D341Med (cell line): ENCODE data around the gene MYCN.

Experiments
- DNase-seq: peaks from one replicate; pipeline ENCODE4 v3.0.0; 2012; ENCODE audit warnings: low spot score

Gene MYCN

DNA sequence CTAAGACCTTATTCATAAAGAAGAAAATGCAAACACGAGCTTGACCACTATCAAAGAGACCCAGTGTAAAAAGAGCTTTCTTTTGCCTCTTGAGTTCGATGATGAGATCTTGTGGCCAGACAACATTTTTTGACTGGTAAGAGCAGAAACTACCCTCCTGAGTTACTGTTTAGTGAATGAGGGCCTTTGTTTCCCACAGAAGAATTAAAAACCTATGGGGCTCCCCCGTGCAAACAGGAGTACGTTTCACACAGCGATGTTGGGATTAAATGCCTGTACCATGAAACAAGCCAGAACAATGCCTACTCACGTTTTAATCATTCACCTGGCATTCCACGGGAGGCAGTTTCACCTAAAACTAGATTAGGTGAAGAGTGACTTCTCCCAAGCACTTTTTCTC is 36.0 kb downstream of the MYCN start:
- no peak for DNase-seq

DNA sequence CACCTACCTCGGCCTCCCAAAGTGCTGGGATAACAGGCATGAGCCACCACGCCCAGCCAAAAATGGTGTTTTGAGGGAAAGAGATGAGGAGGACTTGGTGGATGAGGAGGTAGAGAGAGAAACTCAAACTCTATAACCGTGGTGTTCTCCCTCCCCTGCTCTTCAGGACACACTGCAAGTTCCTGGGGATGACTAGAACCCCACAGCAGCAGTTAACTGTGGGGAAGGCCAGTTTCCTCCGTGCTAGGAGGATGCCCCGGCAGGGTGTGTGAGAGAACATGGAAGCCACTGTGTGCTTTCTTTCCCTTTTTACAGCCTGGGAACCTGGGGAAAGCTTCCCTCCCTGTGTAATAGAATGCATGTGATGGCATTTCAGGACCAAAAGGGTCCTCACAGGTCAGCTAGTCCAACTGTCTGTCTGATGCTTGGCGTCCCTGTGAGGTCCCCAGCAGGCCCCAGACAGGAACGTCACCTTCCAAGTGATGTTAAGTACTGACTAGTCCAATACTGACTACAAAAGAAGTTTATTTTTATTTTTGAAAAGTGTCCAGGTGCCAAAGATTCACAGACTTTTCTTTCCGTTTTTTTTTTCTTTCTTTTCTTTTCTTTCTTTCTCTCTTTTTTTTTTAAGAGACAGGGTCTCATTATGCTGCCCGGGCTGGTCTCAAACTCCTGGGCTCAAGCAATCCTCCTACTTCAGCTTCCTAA is 38.9 kb downstream of the MYCN start:
- DNase-seq: no peak

DNA sequence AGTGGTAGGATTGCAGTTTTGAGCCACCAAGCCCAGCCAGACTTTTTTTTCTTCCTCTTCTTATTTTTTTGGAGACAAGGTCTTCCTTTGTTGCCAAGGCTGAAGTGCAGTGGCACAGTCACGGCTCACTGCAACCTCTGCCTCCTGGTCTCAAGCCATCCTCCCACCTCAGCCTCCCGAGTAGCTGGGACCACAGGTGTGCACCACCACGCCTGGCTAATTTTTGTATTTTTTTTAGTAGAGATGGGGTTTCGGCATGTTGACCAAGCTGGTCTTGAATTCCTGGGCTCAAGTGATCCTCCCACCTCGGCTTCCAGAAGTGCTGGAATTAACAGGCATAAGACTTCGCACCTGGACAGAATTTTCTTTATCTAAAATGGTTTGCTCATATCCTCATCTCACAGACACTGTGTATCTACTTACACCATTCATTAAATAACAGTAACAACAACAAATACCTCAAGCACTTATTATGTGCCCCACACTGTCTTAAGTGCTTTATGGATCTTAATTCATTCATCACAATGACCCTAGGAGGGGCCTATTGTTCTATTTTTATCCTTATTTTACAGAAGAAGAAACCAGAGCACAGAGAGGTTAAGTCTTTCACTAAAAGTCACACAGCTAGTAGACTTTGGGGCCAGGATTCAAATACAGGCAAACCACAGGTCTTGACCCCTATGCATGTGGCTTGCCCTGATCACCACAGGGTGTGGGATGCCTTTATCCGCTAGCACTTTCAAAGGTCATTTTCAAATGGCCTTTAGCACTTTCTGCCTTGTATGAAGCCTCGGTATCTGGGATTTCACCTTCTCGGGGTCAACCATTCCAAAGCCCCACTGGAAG is 39.6 kb downstream of the MYCN start:
- no peak for DNase-seq

DNA sequence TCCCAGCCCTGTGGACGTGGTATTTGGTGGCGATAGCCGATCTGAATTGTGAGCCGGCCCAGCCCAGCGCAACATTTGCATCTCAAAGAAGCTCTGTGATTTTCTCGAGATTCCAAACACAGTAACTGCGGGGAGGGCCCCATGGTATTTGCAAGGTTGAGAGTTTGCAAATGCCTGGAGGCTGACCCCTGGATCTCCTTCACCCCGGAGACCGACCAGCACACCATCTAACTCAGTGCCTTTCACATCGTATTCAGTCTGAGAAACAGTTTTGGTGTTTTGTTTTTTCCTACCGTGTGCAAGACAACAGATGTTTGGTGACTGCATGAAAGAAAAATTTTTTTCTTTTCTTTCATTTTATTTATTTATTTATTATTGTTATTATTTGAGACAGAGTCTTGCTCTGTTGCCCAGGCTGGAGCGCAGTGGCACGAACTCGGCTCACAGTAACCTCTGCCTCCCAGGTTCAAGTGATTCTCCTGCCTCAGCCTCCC is 40.3 kb downstream of the MYCN start:
- DNase-seq: no peak

DNA sequence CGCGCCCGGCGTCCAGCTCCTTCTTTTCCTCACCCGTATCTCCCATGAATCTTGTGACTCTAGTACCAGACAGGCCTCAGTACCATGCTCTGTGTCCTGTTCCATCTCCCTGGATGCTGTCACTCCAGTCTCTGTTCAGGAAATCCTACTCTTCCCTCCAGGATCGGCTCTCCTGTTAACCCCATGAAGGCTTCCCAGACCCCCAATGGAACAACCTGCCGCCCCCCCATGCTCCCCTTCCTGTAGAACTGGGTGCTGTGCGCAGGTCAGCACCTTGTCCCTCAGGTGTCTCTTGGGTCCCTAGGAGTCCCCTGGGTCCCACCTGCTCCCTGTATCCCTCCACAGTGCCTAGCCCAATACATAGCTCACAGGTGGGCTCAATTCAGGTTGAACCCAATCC is 41.3 kb downstream of the MYCN start:
- DNase-seq: no peak

DNA sequence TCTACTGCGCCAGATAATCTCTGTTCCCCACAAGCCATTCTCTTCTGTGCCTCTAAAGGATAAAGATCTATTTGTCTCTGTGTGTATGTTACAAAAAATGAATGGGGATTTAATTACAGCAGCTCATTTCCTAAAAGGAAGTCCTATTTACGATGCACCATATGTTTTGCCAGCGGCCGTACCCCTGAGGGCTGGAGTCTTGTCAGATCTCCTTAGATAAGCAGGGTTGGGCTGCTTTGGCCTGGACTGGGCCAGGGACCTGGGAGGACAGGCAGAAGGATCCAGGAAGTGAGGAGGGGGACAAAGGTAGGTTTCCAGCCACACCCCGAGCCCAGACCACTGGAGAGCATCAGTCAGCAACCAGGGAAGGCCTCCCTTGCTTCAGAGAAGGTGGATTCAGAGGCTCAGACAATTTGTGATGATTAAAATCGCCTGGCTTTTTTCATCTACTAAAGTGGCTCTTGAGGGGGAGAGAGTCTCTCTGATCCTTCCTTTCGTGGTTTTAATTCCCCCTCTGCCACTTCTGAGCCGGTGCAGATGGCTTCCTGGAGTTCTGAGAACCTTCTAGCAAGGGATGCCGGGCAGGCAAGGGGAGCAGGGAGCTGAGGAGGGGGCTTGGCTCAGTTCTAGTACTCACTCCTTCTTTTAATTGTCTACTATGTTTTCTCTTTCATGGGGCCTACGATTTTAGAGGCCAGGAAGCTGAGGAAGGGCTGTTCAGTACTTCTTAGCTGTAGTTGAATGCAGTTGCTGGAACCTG is 42.1 kb downstream of the MYCN start:
- DNase-seq: peak; percentile 59

DNA sequence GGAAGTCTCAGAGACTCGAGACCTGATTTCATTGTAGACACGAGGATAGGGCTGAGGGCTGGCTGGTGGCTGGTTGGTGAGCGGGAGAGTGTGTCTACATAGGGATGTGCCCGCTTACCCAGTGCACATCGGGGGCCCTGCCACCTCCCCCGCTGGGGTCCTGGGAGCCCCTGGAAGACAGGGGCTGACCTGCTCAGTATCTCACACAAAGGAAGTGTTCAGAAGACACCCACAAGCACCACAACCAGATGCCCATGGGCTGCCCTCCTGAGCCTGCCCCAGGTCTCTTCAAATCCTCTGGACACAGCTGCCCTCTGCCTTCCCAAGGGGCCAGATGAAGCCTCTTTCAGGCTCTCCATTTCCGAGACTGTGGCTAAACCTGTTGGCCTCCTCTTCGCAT is 43.1 kb downstream of the MYCN start:
- no peak for DNase-seq

DNA sequence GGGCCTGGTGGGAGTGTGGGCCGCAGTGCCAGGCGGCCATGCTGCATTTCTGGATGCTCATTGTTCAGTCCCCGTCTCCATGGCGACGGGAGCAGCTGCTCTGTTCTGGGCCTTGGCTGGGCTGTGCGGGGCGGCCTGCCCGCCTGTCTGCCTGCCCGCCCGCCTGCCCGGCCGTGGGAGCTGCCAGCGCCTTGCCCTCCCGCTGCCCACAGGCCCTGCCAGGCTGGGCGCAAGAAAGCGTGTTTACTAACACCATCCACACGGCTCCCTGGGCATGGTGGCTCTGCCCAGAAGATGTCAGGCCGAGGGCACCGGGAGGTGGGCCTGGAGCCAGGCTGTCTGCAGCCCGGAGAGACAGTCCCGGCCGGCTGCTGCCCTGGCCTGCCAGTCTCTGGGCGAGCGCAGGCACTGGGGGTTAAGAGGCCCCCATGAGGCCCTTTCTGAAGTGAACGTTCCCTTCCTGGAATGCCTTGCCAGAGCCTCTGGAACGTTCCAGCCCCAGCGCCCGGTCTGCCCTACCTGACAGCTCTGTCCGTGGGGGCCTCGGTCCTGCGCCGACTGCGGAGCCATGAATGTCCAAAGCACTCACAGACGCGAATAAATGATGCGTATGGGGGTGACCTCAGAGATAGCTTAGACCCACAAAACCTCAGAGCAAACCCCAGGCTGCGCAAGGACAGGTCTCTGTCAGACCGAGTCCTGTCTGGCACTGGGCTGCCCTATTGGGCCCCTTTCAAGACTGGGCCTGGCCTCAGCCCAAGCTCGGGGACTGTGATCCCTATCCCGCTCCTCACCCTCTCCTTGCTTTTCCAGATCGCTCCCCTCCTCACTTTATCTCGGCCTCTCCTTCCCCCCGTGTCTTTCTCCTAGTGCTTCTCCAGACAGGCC is 44.3 kb downstream of the MYCN start:
- DNase-seq: no peak

DNA sequence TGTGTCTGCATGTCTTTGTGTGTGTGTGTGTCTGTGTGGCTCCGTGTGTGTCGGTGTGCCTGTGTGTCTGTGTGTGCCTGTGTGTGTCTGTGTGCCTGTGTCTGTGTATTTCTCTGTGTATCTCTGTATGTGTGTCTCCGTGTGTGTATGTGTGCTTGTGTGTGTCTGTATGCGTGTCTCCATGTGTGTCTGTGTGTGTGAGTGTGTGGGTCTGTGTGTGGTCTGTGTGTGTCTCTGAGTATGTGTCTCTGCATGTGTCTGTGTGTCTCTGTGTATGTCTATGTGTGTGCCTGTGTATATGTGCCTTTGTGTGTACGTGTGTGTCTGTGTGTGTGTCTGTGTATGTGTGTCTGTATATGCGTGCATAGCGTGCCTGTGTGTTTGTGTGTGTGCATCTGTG is 45.2 kb downstream of the MYCN start:
- no peak for DNase-seq

DNA sequence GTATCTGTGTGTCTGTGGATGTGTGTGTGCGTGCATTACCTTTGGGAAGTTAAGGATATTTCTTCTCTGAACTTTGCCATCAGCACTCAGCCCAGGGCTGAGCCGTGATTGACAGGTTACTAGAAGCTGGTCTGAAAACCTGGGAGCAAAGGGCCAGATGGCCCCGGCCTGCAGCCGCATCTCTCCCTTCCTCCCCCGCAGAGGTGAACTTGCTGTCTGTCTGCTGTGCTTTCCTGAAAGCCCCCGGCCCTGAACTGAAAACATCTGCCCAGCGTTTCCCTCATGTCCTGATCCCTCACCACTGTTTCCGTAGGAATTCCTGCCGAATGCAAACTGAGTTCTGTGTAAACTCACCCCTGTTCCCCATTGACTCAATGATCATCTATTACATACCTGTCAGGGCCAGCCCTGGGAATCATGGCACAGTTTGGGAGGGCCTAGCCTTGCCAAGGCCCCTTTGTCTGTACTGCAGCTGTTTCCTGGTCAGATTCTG is 45.8 kb downstream of the MYCN start:
- no peak for DNase-seq

DNA sequence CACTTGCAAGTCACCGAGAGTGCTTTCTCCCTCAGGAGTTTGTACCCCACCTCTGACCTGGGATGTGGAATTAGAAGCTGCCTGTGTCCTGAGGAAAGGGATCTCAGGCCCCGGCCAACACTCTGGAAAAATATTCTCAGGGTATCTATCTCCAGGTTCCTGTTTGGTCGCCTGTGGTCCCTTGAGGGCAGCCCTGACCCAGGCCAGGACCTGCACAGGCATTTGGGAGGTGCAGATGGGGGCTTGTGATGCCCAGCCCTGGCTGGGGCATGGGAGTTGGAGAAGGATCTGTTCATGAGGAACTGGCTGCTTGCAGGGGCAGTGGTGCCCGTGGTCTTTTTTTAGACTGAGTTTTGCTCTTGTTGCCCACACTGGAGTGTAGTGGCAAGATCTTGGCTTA is 46.3 kb downstream of the MYCN start:
- DNase-seq: no peak

DNA sequence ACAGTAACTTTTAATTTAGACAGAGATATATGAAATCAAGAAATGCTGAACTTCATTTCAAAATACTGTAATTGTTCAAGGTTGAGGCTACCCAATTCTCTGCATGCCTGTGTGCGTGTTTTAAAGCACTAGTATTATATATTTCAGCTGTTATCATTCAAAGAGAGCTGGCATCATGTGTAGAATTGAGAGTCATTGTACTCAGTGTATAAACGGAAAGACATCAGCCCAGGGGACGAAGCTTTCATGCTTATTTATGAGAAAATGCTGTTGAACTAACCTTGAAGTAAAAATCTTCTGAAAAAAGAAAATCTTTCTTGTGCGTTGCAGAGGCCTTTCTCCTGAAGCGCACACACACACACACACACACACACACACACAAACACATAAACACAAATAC is 48.4 kb downstream of the MYCN start:
- DNase-seq: no peak

DNA sequence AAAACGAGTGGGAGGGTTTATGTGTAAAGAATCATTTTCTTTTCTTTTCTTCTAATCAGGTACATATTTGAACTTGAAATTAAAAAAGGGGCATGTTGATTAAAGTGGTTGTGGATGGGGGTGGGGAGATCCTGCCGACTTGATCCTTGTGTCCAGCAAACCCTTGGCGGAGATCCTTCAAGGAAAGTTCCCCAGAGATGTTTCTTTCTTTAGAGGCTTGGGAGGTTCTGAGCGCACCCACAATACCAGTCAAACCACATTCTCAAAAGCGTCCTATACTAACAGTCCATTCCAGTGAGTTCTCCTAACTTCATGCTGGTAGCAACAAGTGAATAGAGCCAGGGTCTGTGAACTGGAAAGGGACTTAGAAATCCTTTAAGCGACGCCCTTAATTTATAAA is 49.2 kb downstream of the MYCN start:
- DNase-seq: no peak

DNA sequence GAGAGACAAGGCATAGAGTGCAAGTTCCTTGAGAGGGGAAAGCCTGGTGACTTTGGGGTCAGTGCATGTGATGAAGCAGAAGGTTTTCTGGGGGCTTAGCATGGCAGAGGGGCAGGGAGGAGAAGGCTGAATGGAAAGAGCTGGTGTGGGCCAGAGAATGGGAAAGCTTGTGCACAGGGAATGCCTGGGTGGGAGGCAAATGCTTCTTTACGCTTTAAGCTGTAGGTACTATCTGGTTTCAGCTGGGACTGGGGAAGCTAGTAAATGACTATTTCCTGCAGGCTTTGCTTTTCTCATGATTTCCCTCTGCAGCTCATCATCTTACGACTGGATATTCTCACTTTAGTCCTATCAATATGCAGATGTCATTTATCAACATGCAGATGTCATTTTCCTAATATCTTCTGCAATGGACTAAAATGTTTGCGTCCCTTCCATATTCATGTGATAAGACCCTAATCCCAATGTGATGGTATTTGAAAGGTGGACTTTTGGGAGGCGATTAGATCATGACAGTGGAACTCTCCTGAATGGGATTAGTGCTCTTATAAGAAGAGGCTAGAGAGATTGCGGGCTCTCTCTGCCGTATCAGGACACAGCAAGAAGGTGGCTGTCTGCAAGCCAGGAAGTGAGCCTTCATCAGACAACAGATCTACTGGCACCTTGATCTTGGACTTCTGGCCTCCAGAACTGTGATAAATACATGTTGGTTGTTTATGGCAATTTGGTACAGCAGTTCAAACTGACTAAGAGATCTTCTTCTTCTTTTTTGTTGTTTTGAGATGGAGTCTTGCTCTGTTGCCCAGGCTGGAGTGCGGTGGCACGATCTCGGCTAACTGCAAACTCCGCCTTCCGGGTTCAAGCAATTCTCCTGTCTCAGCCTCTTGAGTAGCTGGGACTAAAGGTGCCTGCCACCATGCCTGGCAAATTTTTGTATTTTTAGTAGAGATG is 50.1 kb downstream of the MYCN start:
- no peak for DNase-seq

DNA sequence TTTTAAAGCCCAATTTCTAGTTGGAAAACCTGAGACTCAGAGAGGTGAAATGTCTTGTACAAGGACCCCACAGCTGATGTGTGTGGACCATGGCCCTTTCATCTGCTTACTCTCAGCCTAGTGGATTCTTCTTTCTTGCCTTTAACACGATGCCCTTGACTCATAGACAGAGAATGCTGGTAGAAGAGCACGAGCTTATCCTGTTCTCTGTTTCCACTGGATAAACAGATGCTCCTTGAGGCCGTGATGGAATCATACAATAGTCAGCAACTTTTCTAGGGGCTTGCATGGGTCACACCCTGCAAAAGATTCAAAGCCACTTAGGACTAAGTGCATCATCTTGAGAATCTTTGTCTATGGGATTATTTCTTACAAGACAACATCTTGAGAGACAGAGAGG is 50.9 kb downstream of the MYCN start:
- DNase-seq: no peak

DNA sequence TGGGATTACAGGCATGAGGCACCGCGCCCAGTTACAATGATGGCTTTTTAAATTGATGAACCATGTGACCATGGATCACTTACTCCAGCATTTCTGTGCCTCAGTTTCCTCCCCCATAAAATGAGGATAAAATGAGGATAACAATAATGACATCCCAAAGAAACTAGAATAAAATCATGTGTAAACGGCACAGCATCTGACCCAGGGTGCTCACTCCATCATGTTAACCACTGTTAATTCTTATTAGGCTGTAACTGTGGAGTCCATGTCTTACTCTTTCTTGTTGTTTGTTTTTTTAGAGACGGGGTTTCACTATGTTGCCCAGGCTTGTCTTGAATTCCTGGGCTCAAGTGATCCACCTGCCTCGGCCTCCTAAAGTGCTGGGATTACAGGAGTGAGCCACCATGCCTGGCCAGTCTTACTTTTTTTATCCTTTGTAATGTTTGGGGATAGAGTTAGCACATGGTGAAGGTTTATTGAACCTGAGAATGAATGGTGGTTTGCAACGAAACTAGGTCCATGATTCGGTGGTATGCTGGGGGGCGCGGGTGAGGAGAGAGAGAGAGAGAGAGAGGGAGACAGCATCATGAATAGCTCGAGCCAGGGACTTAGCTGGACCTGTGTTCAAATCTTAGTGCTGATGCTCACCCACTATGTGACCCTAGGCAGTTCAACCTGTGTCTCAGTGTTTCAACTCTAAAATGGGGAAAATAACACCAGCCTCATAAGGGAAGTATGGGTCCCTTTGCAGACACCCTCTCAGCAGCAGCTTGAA is 52.3 kb downstream of the MYCN start:
- no peak for DNase-seq

DNA sequence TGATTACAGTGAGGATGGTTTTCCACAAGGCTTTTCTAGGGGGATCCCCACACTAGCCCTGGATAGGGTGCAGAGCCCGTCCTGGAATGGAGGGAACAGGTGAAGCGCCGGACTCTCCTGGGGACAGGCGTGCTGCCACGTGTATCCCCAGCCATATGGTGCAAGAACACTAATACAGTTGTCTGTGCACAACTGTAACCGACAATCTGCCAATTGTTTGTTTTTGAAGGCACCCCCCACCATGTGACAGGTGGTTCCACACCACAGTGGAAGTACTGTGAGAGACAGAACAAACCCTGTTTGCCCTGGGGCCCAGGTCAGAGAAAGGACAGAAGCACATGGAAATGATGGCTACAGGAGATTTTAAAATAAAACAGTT is 52.9 kb downstream of the MYCN start:
- DNase-seq: no peak

DNA sequence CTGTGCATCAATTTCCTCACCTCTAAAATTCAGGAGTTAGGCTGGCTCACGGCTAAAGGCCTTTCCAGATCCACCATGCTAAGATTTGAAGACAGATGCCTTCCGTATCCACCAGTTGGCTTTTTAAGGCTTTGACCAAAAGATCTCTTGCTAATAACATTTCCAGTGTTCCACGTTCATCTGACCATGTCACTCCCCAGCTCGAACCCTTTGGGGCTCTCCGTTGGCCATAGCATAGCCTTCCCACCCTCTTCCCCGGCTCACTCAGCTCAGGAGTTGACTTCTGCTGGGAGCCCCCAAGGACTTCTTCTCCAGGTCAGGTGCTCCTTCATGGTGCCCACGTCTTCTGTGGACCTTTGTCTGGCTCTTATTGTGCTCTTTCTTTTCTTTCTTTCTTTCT is 53.3 kb downstream of the MYCN start:
- DNase-seq: no peak

DNA sequence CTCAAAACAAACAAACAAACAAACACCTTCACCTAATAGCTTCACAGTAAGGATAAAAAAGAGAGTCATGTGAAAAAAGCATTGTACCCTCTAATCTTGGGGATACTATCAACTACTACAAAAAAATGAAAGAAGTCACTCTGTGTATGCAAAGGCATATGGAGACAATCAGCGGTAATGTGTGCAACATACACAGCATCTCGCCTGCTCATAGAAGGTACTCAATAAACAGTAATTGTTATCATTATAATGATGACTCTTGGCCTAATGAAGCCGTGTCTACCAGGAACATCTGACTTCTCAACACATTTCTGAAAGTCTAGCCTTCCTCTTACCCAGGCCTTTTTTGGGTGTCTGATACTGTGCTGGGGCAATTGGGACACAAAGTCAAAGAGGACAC is 55.3 kb downstream of the MYCN start:
- DNase-seq: no peak
